Memory B cell (primary cell): Measurements from ENCODE around the gene LATS2.

ENCODE experiments used
- ATAC-seq: fragments of 150-1000 bp; cut with Tn5 transposase; 2 replicates; pipeline ENCODE4 v1.10.0; 2021; ENCODE audit warnings: low read depth, mild to moderate bottlenecking, moderate library complexity
- DNase-seq, 2 donors: peaks; one replicate each; pipeline ENCODE4 v3.0.0; 2022; ENCODE audit warnings: low spot score in 2 of 2
- H3K27ac Mint-ChIP-seq: one replicate; pipeline ENCODE4 v1.8.0; 2022; ENCODE audit warnings: mild to moderate bottlenecking, moderate library complexity, mixed read lengths
- H3K27me3 Mint-ChIP-seq: one replicate; pipeline ENCODE4 v1.8.0; 2022; ENCODE audit warnings: mixed read lengths
- H3K36me3 Mint-ChIP-seq: one replicate; pipeline ENCODE4 v1.8.0; 2022; ENCODE audit warnings: mild to moderate bottlenecking, mixed read lengths
- H3K4me1 Mint-ChIP-seq: one replicate; pipeline ENCODE4 v1.8.0; 2022; ENCODE audit warnings: mixed read lengths
- H3K4me3 Mint-ChIP-seq: one replicate; pipeline ENCODE4 v1.8.0; 2022; ENCODE audit warnings: mild to moderate bottlenecking, moderate library complexity, mixed read lengths
- H3K9me3 Mint-ChIP-seq: one replicate; pipeline ENCODE4 v1.8.0; 2022; ENCODE audit warnings: mixed read lengths

LATS2 gene

DNA sequence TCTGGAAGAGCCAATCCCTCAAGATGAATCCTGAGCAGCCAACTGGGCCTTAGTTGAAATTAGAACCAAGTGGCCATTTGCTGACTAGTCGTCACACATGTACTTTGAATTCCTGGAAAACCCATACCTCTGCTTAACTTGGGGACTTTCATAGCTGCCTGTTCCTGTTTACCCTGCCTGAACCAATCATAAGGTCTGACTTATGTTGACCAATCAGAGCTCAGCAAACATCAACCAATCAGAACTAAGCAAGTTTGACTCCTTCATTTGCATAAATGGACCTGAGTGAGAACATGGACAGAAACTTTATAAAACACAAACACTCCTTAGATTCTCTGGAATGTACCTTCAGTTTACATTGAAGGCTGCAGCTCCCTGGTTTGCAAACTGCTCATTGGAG, 50.8 kb downstream of the LATS2 start:
- H3K27me3 Mint-ChIP-seq, result no peaks in the 10 kb centered on the region
- ATAC-seq (peak; percentile 52), DNase-seq (no peak)
- H3K9me3 Mint-ChIP-seq, result no peaks in the 10 kb centered on the region
- peaks cover 2% of the 10 kb centered on the region for H3K4me1 Mint-ChIP-seq
- H3K27ac Mint-ChIP-seq, result no peak overlapping the region
- H3K36me3 Mint-ChIP-seq, result no peaks in the 10 kb centered on the region
- H3K4me3 Mint-ChIP-seq, result no peak overlapping the region

- Mint-ChIP-seq H3K9me3 (no peaks in the 10 kb centered on the region), H3K4me3 (no peak overlapping the region), H3K27me3 (no peaks in the 10 kb centered on the region), H3K4me1 (peaks cover 2% of the 10 kb centered on the region), H3K36me3 (no peaks in the 10 kb centered on the region), H3K27ac (no peak overlapping the region)
- DNase-seq (no peak), ATAC-seq (no peak)
Measured at GRCh38 chr13:21009036-21009435, 52.4 kb downstream of the LATS2 start.

DNA sequence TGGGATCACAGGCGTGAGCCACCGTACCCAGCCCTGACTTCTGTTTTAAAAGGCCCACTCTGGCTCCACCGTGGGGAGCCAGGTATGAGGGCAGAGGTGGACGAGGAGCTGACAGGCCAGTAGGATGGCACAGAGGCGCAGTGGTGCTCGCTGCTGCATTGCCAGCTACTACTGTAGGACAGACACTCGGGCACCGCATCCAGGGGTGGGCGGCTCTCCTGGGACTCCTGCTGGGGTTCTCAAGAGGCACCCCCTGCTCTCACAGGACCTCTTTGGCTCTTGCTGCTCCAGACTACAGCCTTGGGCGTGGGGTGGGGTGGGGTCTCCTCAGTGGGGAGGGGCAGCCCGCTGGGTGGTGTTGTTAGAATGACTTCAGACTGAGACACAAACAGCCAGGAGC, 53.4 kb downstream of the LATS2 start:
- Mint-ChIP-seq H3K27me3 (no peaks in the 10 kb centered on the region), H3K27ac (no peak overlapping the region), H3K4me1 (peaks cover 2% of the 10 kb centered on the region), H3K4me3 (no peak overlapping the region), H3K9me3 (no peaks in the 10 kb centered on the region), H3K36me3 (no peaks in the 10 kb centered on the region)
- DNase-seq (no peak), ATAC-seq (no peak)

DNA sequence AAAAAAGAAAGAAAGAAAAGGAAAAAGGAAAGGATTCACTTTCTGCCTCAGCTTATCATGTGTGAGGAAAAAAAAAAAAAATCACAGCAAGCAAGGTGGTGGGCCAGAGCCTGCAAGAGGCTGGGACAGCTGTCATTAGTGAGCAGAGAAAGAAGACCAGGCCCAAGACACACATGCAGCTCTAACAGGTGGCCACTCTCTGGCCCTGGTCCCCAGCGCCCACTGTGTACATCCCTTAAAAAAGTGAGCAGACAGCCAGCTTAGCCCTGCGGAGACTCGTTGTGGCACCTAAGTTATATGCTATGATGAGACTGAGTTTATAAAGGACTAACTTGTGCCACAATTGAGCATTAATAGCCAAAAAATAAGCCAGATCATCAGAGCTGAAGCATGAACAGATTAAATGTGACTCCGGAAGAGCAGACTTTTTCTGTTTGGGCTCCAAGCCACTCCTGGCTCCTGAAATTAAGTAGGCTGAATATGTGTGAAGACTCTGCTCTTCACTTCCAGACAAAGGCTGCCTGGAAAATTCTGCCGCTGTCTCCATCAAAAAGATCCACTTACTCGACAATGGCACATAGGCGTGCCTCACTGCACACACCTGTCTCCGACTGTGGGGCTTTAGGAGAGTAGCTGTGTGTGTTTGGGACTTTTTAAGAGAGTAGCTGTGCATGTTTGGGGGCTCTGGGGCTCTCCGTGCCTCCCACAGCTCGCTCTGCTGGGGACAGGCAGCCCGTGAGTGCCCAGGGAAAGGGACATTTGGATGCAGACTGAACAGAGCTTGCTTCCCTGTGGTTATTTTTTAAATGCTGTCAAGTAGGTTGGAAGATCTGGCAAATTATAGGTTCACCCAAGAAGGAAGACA, 55.0 kb downstream of the LATS2 start:
- H3K36me3 Mint-ChIP-seq, result no peaks in the 10 kb centered on the region
- no peak overlapping the region for H3K27ac Mint-ChIP-seq
- H3K4me3 Mint-ChIP-seq, result no peak overlapping the region
- no peak for DNase-seq
- ATAC-seq, result no peak
- no peaks in the 10 kb centered on the region for H3K27me3 Mint-ChIP-seq
- peaks cover 1% of the 10 kb centered on the region for H3K9me3 Mint-ChIP-seq
- peaks cover 2% of the 10 kb centered on the region for H3K4me1 Mint-ChIP-seq

DNA sequence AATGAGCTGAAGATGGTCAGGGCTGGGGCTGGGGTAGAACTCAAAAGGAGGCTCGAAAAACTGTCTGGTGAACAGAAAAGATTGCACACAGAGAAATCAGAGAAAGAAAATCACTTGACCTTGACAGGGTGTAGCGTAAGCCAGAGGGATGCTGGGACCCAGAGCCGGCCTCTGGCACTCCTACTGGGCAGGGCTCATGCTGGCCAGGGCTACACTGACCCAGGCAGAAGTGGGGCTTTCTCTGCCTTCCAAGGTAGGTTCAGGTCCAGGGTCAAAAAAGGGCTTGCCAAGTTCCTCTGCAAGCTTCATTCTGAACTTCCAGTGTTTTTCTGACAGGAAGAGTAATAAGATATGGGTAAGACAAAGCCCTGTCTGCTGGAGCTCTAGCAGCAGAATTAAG, 56.2 kb downstream of the LATS2 start:
- H3K4me3 Mint-ChIP-seq, result no peak overlapping the region
- peaks cover 2% of the 10 kb centered on the region for H3K9me3 Mint-ChIP-seq
- H3K36me3 Mint-ChIP-seq, result no peaks in the 10 kb centered on the region
- H3K27me3 Mint-ChIP-seq, result no peaks in the 10 kb centered on the region
- DNase-seq, result no peak
- ATAC-seq, result no peak
- H3K27ac Mint-ChIP-seq, result no peak overlapping the region
- no peaks in the 10 kb centered on the region for H3K4me1 Mint-ChIP-seq

DNA sequence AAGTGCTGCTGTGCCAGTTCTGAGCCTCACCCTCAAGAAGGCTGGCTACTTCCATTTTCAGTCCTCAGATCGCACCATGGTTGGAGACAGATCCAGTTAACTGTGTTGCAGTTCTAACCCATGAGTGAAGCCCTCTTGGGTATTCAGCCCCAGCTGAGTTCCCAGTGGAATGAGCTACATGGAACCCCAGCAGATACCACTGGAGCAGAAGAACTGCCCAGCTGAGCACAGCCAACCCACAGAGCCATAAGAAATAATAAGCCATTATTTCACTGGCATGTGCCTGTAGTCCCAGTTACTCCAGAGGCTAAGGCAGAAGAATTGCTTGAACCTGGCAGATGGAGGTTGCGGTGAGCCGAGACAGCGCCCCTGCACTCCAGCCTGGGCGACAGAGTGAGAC, 59.9 kb downstream of the LATS2 start:
- Mint-ChIP-seq H3K36me3 (no peaks in the 10 kb centered on the region), H3K9me3 (peaks cover 2% of the 10 kb centered on the region), H3K27ac (no peak overlapping the region), H3K4me1 (no peaks in the 10 kb centered on the region), H3K4me3 (no peak overlapping the region), H3K27me3 (no peaks in the 10 kb centered on the region)
- ATAC-seq (no peak), DNase-seq (no peak)

GRCh38 chr13:21000647-21001046, 60.7 kb downstream of the LATS2 start:
- DNase-seq (no peak), ATAC-seq (no peak)
- Mint-ChIP-seq H3K9me3 (peaks cover 2% of the 10 kb centered on the region), H3K36me3 (no peaks in the 10 kb centered on the region), H3K27me3 (no peaks in the 10 kb centered on the region), H3K27ac (no peak overlapping the region), H3K4me3 (no peak overlapping the region), H3K4me1 (no peaks in the 10 kb centered on the region)

DNA sequence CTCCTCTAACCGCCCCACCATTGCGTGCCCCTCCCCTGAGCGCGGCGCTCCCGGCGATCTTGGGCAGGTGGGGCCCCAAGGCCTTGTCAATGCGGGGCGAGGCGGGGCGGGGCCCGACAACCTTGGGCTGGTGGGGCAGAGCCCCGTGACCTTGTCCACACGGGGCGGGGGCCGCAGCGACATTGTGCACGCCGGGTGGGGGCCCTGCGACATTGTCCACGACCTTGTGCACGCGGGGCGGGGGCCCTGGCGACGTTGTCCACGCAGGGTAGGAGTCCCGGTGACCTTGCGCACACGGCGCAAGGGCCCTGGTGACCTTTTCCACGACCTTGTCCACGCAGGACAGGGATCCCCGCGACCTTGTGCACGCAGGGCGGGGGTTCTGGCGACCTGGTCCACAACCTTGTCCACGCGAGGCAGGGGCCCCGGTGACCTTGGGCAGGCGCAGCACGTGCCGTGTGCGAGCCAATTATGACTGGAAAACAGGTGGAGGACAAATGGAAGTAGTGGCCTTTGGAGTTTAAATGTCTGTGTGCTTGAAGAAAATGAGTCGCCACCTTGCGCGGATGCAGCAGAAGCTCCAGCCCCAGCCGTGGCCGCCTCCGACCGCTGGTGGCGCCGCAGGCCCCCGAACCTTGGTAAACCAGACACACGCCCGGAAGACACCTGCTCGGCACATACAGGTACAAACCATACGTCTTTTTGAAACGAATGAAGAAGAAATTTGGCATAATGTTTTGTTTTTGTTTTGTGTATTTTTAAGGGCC, 62.6 kb downstream of the LATS2 start:
- peaks cover 2% of the 10 kb centered on the region for H3K9me3 Mint-ChIP-seq
- ATAC-seq (no peak), DNase-seq (no peak)
- no peaks in the 10 kb centered on the region for H3K27me3 Mint-ChIP-seq
- no peaks in the 10 kb centered on the region for H3K4me1 Mint-ChIP-seq
- H3K4me3 Mint-ChIP-seq, result no peak overlapping the region
- H3K27ac Mint-ChIP-seq, result no peak overlapping the region
- H3K36me3 Mint-ChIP-seq, result no peaks in the 10 kb centered on the region

DNA sequence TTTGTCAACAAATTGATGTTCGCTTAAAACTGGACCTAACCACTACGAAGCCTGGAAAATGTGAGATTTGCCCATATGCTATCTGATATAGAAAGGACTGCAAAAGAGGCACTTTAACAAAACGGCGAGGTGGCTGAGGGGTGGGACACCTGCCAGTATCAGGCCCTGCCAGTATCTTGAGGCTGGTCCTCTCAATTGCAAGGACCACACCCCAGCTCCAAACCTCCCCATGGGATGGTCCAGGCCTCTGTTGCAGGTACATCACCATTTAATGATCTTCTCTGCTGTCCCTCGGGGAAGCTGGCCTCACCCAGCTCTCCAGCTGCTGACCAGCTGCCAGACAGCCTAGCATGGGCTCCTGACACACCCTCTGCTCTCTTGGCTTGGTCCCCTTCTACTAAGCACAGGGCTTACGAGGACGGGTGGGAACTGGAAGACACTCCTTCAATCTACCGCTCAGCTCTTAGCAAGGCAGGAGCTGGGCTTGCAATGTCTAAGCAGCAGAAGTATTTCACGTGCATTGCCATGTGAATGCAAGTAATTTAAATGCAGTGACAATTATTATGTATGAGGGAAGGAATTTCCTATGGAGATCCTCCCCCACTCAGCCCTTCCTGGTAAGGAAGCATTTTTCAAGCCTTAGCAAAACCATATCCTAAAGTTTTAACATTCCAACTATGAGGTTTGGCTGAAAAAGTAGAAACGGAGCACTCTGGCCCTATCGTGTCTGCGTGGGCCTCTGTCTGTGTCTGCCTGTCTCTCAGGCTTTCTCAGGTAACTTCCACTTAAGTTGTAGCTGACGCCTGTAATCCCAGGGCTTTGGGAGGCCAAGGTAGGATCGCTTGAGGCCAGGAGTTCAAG, 63.9 kb downstream of the LATS2 start:
- Mint-ChIP-seq H3K4me1 (no peaks in the 10 kb centered on the region), H3K9me3 (peaks cover 2% of the 10 kb centered on the region), H3K27ac (no peak overlapping the region), H3K36me3 (no peaks in the 10 kb centered on the region), H3K4me3 (no peak overlapping the region), H3K27me3 (no peaks in the 10 kb centered on the region)
- ATAC-seq (no peak), DNase-seq (no peak)

DNA sequence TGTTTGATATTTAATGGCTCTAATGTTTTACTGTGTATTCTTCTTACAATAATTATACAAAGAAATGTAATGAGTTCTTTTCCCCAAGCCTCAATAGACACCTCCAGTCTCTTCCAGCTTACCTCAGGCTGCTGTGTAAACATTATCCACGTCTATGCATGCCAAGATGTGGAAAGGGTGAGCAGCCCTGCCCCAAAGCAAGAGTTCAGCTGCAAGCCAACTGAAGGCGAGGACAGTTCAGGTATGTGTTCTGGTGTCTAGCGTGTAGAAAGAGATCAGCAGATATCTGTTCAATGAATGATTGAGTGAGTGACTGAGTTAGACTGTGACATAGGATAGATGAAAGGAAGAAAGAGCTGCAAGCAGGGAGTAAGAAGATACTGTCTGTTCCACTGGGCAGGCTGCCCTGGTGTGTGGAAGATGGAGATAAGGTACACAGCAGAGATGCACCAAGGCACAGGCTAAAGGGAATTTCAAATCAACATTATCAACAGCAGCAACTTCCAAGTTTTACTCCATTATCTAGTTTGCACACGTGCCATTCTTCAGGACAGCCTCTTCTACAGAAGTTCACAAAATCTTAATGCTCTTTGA, 66.0 kb downstream of the LATS2 start:
- no peak overlapping the region for H3K27ac Mint-ChIP-seq
- H3K4me1 Mint-ChIP-seq, result no peaks in the 10 kb centered on the region
- DNase-seq (no peak), ATAC-seq (no peak)
- H3K4me3 Mint-ChIP-seq, result no peak overlapping the region
- no peaks in the 10 kb centered on the region for H3K27me3 Mint-ChIP-seq
- no peaks in the 10 kb centered on the region for H3K9me3 Mint-ChIP-seq
- no peaks in the 10 kb centered on the region for H3K36me3 Mint-ChIP-seq

- Mint-ChIP-seq H3K36me3 (no peaks in the 10 kb centered on the region), H3K27me3 (no peaks in the 10 kb centered on the region)
Measured at GRCh38 chr13:20994441-20994821, 67.0 kb downstream of the LATS2 start.

DNA sequence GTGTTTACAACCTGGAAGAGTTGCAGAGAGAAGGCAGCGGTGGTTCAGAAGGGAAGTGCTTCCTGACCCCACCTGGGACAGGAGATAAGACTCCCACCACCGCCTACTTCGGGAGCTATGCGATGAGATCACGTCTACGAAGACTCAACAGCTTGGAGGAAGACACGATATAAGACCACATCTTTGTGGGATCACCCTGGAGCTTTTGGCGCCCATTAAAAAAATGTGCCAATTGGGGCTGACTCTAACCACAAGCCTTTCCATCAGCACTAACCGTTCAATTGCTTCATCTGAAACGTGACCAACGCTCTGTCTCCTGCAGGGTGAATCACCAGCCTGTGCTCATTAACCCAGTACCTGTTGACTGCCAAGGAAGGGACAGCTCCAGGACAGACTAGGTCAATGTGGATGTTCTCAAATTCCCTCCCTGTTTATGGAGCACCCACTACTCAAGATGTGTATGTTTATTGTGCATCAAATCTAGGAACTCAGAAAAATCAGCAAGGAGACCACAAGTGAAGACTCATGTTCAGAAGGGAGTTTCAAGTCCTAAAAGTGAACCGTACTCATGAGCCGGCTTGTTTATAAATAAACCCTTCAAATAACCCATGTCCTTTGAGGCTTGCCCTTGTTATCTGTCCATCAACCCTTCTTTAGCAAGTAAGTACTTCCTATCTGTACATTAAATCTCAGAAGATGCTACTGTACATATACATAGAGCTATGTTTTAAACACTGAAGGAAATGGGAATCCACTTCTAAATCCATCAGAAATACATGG, 67.5 kb downstream of the LATS2 start:
- Mint-ChIP-seq H3K27ac (no peak overlapping the region), H3K36me3 (no peaks in the 10 kb centered on the region), H3K4me3 (no peak overlapping the region), H3K9me3 (no peaks in the 10 kb centered on the region), H3K27me3 (no peaks in the 10 kb centered on the region), H3K4me1 (no peaks in the 10 kb centered on the region)
- DNase-seq (no peak), ATAC-seq (no peak)

More at GRCh38 chr13:20994441-20994821, 67.0 kb downstream of the LATS2 start:
- H3K9me3 Mint-ChIP-seq, result no peaks in the 10 kb centered on the region
- no peaks in the 10 kb centered on the region for H3K4me1 Mint-ChIP-seq
- H3K4me3 Mint-ChIP-seq, result no peak overlapping the region
- no peak for DNase-seq
- H3K27ac Mint-ChIP-seq, result no peak overlapping the region
- ATAC-seq, result no peak

GRCh38 chr13:20993211-20993610, 68.2 kb downstream of the LATS2 start:
- Mint-ChIP-seq H3K27me3 (no peaks in the 10 kb centered on the region), H3K27ac (no peak overlapping the region), H3K36me3 (no peaks in the 10 kb centered on the region), H3K4me3 (no peak overlapping the region), H3K4me1 (no peaks in the 10 kb centered on the region), H3K9me3 (no peaks in the 10 kb centered on the region)
- no peak for ATAC-seq
- DNase-seq, result no peak
